BJ (cell line): ENCODE measurements around the gene PPP1R3E. TPM values are rescaled to one million over a fixed set of nuclear protein-coding genes. Genes with fewer than 3 reads are reported as not detected.
A peak's percentile ranks its signal among the peaks of the same experiment; 100 is the strongest.
"Not testable (repeated sequence)": the region's sequence is repeated elsewhere in the genome, so short reads cannot be mapped to it uniquely, and the experiment has no call there.

Experiments used
- CTCF ChIA-PET: fragments of 350-600 bp; formaldehyde crosslinking; extraction: SDS; loops from one replicate; lab custom pipeline; 2021; ENCODE audit warnings: antibody characterized with exemption, inconsistent platforms; lab: Yijun Ruan, JAX
- POLR2A ChIA-PET: fragments of 300-600 bp; sonication (Branson Sonifier 250); formaldehyde crosslinking; extraction: SDS; loops from one replicate; lab custom pipeline; 2021; ENCODE audit warnings: antibody characterized with exemption; lab: Charles Lee
- DNase-seq: peaks from one replicate; pipeline ENCODE4 v3.0.0-alpha.2; 2011; ENCODE audit warnings: low read depth
- H3K27me3 ChIP-seq: 2 replicates; pipeline ENCODE4 v1.6.0; 2011; ENCODE audit warnings: low read length; ENCODE audit not compliant: control insufficient read depth, insufficient read depth
- H3K36me3 ChIP-seq: 2 replicates; pipeline ENCODE4 v1.5.1; 2011; ENCODE audit warnings: low read length; ENCODE audit not compliant: control insufficient read depth, insufficient read depth
- H3K4me3 ChIP-seq: 2 replicates; pipeline ENCODE4 v1.5.1; 2011; ENCODE audit warnings: low read depth, mild to moderate bottlenecking, control low read depth, low read length
- CTCF ChIP-seq: IDR thresholded peaks from 2 replicates; pipeline ENCODE4 v1.5.1; 2011; ENCODE audit warnings: low read depth, mild to moderate bottlenecking, control low read depth, inconsistent platforms, low read length, moderate library complexity; ENCODE audit not compliant: insufficient read depth
- polyA plus RNA-seq: library from polyadenylated mRNA; depleted of rRNA; stranded (reverse); fragments of >200 nt; gene quantifications from 2 replicates; pipeline ENCODE4 v1.2.3, GENCODE V29; 2011

The PPP1R3E gene
- polyA plus RNA-seq, 1 experiment: 2.8 TPM

GRCh38 chr14:23339506-23340268, 37.0 kb upstream of the PPP1R3E start:
- ChIA-PET CTCF (interaction anchor here (2.9 kb wide), 1 partner anchor 40 kb away, joined by 11 read pairs; no protein-coding TSS in a partner anchor), POLR2A (no interaction called here)
- Histone ChIP-seq H3K4me3 (no peak overlapping the region), H3K36me3 (no peaks in the 10 kb centered on the region), H3K27me3 (no peaks in the 10 kb centered on the region)
- TF ChIP-seq CTCF: no peak
- no peak for DNase-seq

GRCh38 chr14:23335623-23336022, 33.0 kb upstream of the PPP1R3E start:
- H3K4me3 ChIP-seq: no peak overlapping the region
- TF ChIP-seq CTCF: no peak
- no peak for DNase-seq
- CTCF ChIA-PET: interaction anchor here (1.7 to 11.5 kb wide), 2 partner anchors 10 to 44 kb away, joined by 4 to 132 read pairs; partner anchors contain the start of gene CMTM5
- no peaks in the 10 kb centered on the region for H3K27me3 ChIP-seq
- H3K36me3 ChIP-seq: no peaks in the 10 kb centered on the region
- POLR2A ChIA-PET: no interaction called here

GRCh38 chr14:23327947-23328744, 25.5 kb upstream of the PPP1R3E start:
- no peaks in the 10 kb centered on the region for H3K27me3 ChIP-seq
- peaks cover 9% of the 10 kb centered on the region for H3K36me3 ChIP-seq
- POLR2A ChIA-PET: no interaction called here
- H3K4me3 ChIP-seq: no peak overlapping the region
- peak; percentile 79 for TF ChIP-seq CTCF
- CTCF ChIA-PET: interaction anchor here (1.4 to 11.5 kb wide), 5 partner anchors 26 to 231 kb away, joined by 3 to 132 read pairs (median 7); partner anchors contain the start of gene CMTM5
- DNase-seq: no peak

- ChIA-PET POLR2A (interaction anchor here (0.6 kb wide), 1 partner anchor 97 kb away, joined by 3 read pairs; no protein-coding TSS in a partner anchor), CTCF (interaction anchor here (0.6 to 11.5 kb wide), 9 partner anchors 20 to 233 kb away, joined by 3 to 132 read pairs (median 4); partner anchors contain the start of genes CMTM5 and SLC22A17)
- peaks cover 9% of the 10 kb centered on the region for H3K36me3 ChIP-seq
- DNase-seq: no peak
- H3K27me3 ChIP-seq: no peaks in the 10 kb centered on the region
- TF ChIP-seq CTCF: no peak
- no peak overlapping the region for H3K4me3 ChIP-seq
Observed at GRCh38 chr14:23326491-23327332, 24.1 kb upstream of the PPP1R3E start.

- DNase-seq, POLR2A ChIA-PET, H3K36me3 ChIP-seq, H3K4me3 ChIP-seq, H3K27me3 ChIP-seq: not testable (repeated sequence)
- CTCF ChIA-PET: interaction anchor here (2.5 to 11.5 kb wide), 2 partner anchors 54 to 234 kb away, joined by 13 to 132 read pairs; partner anchors contain the start of gene CMTM5
Observed at GRCh38 chr14:23325746-23326145, 23.1 kb upstream of the PPP1R3E start.
